B cell (primary cell): ENCODE measurements around the gene PML.

Source experiments
- CTCF ChIP-seq: fragments of 200-600 bp; IDR thresholded peaks from one replicate; pipeline ENCODE4 v1.8.0; 2022; ENCODE audit warnings: antibody characterized with exemption, mild to moderate bottlenecking
- EZH2 ChIP-seq: IDR thresholded peaks from 2 replicates; pipeline ENCODE4 v1.6.1; 2012; ENCODE audit warnings: borderline replicate concordance, low read depth, mild to moderate bottlenecking, moderate library complexity, low read length; ENCODE audit not compliant: insufficient read depth, poor library complexity, severe bottlenecking

- TF ChIP-seq CTCF (no peak), EZH2 (no peak)
Measured at GRCh38 chr15:74055804-74056203, 61.3 kb downstream of the PML start.
